CD4-positive, alpha-beta T cell treated with Interleukin-4 for 4 hours (primary cell): Measurements from ENCODE around the gene NALF2.
A peak's percentile ranks its signal among the peaks of the same experiment; 100 is the strongest.

Experiments used
- DNase-seq: peaks from one replicate; pipeline ENCODE4 v3.0.0-alpha.2; 2020

The NALF2 gene

GRCh38 chrX:69531031-69531755 lies 27.1 kb downstream of the NALF2 start:
- DNase-seq = no peak

- DNase-seq = no peak
Observed at GRCh38 chrX:69535661-69536060, 31.5 kb downstream of the NALF2 start.

GRCh38 chrX:69538321-69538876 lies 34.3 kb downstream of the NALF2 start:
- DNase-seq = peak; percentile 39

GRCh38 chrX:69539437-69539836 lies 35.3 kb downstream of the NALF2 start:
- DNase-seq = no peak

GRCh38 chrX:69541956-69542355 lies 37.8 kb downstream of the NALF2 start:
- DNase-seq = no peak

- DNase-seq = no peak
Observed at GRCh38 chrX:69543572-69543971, 39.4 kb downstream of the NALF2 start.

- no peak for DNase-seq
Observed at GRCh38 chrX:69546417-69546816, 42.3 kb downstream of the NALF2 start.

GRCh38 chrX:69546978-69547377 lies 42.9 kb downstream of the NALF2 start:
- no peak for DNase-seq

- no peak for DNase-seq
Observed at GRCh38 chrX:69551421-69552009, 47.4 kb downstream of the NALF2 start.

- DNase-seq = no peak
Observed at GRCh38 chrX:69552512-69552911, 48.4 kb downstream of the NALF2 start.
